ENCODE data around the gene CATSPERD.
A peak's percentile ranks its signal among the peaks of the same experiment; 100 is the strongest.

CATSPERD gene

GRCh38 chr19:5678071-5678718, 42.2 kb upstream of the CATSPERD start:
- H3K27me3 ChIP-seq (ENCODE audit: insufficient read depth, low read length), result no peaks in the 10 kb centered on the region
- H3K9me3 ChIP-seq (ENCODE audit: insufficient read depth, low read depth, low read length), result no peaks in the 10 kb centered on the region
- H3K4me1 ChIP-seq (ENCODE audit: insufficient read depth, low read length), result no peaks in the 10 kb centered on the region; the same call in 1 of the 2 replicates
- no peak overlapping the region for H3K9ac ChIP-seq (ENCODE audit: low read depth, low read length)
- H3K4me3 ChIP-seq (ENCODE audit: low read length), result no peak overlapping the region
- 94% methylated on average over 21 of the region's 22 CpGs for WGBS
- H3K36me3 ChIP-seq (ENCODE audit: insufficient read depth, low read length), result no peaks in the 10 kb centered on the region
- no peak overlapping the region for H3K27ac ChIP-seq (ENCODE audit: low read depth, low read length)

- Histone ChIP-seq H3K9me3 (ENCODE audit: insufficient read depth, low read depth, low read length) (no peaks in the 10 kb centered on the region), H3K9ac (ENCODE audit: low read depth, low read length) (peak overlapping the region; percentile 68), H3K27me3 (ENCODE audit: insufficient read depth, low read length) (no peaks in the 10 kb centered on the region), H3K4me3 (ENCODE audit: low read length) (peak overlapping the region; percentile 77), H3K36me3 (ENCODE audit: insufficient read depth, low read length) (no peaks in the 10 kb centered on the region), H3K4me1 (ENCODE audit: insufficient read depth, low read length) (no peaks in the 10 kb centered on the region; the same call in 1 of the 2 replicates), H3K27ac (ENCODE audit: low read depth, low read length) (no peak overlapping the region)
- WGBS, result 53% methylated on average over 26 of the region's 26 CpGs
Observed at GRCh38 chr19:5679289-5680083, 41.0 kb upstream of the CATSPERD start.

GRCh38 chr19:5680084-5680436, 40.4 kb upstream of the CATSPERD start:
- Histone ChIP-seq H3K4me3 (ENCODE audit: low read length) (peak overlapping the region; percentile 77), H3K4me1 (ENCODE audit: insufficient read depth, low read length) (no peaks in the 10 kb centered on the region), H3K27ac (ENCODE audit: low read depth, low read length) (peak overlapping the region; percentile 52), H3K36me3 (ENCODE audit: insufficient read depth, low read length) (no peaks in the 10 kb centered on the region), H3K9me3 (ENCODE audit: insufficient read depth, low read depth, low read length) (no peaks in the 10 kb centered on the region), H3K9ac (ENCODE audit: low read depth, low read length) (peak overlapping the region; percentile 68), H3K27me3 (ENCODE audit: insufficient read depth, low read length) (no peaks in the 10 kb centered on the region)
- 3% methylated on average over 23 of the region's 23 CpGs for WGBS

- WGBS, result 2% methylated on average over 94 of the region's 94 CpGs
- no peaks in the 10 kb centered on the region for H3K27me3 ChIP-seq (ENCODE audit: insufficient read depth, low read length)
- peak within 1 kb of the TSS; percentile 77 for H3K4me3 ChIP-seq (ENCODE audit: low read length)
- H3K27ac ChIP-seq (ENCODE audit: low read depth, low read length), result peak within 1 kb of the TSS; percentile 71
- H3K4me1 ChIP-seq (ENCODE audit: insufficient read depth, low read length), result no peaks in the 10 kb centered on the region
- no peaks in the 10 kb centered on the region for H3K36me3 ChIP-seq (ENCODE audit: insufficient read depth, low read length)
- peak within 1 kb of the TSS; percentile 68 for H3K9ac ChIP-seq (ENCODE audit: low read depth, low read length)
- no peaks in the 10 kb centered on the region for H3K9me3 ChIP-seq (ENCODE audit: insufficient read depth, low read depth, low read length)
Observed at GRCh38 chr19:5680437-5681368, 39.7 kb upstream of the CATSPERD start, which contains the start of the genes HSD11B1L and MICOS13. HSD11B1L (plus strand) TSS chr19:5681027; CDS start chr19:5684833, 3,806 bp downstream. MICOS13 (minus strand) TSS chr19:5680516; CDS start chr19:5680486, 30 bp downstream.

- no peaks in the 10 kb centered on the region for H3K4me1 ChIP-seq (ENCODE audit: insufficient read depth, low read length)
- 74% methylated on average over 17 of the region's 17 CpGs for WGBS
- no peaks in the 10 kb centered on the region for H3K9me3 ChIP-seq (ENCODE audit: insufficient read depth, low read depth, low read length)
- H3K4me3 ChIP-seq (ENCODE audit: low read length), result peak overlapping the region; percentile 77
- no peak overlapping the region for H3K27ac ChIP-seq (ENCODE audit: low read depth, low read length)
- no peaks in the 10 kb centered on the region for H3K27me3 ChIP-seq (ENCODE audit: insufficient read depth, low read length)
- H3K36me3 ChIP-seq (ENCODE audit: insufficient read depth, low read length), result no peaks in the 10 kb centered on the region
- H3K9ac ChIP-seq (ENCODE audit: low read depth, low read length), result peak overlapping the region; percentile 52
Observed at GRCh38 chr19:5681391-5682106, 38.9 kb upstream of the CATSPERD start.

- Histone ChIP-seq H3K9ac (ENCODE audit: low read depth, low read length) (no peak overlapping the region), H3K4me1 (ENCODE audit: insufficient read depth, low read length) (no peaks in the 10 kb centered on the region), H3K36me3 (ENCODE audit: insufficient read depth, low read length) (no peaks in the 10 kb centered on the region), H3K27ac (ENCODE audit: low read depth, low read length) (no peak overlapping the region), H3K27me3 (ENCODE audit: insufficient read depth, low read length) (no peaks in the 10 kb centered on the region), H3K9me3 (ENCODE audit: insufficient read depth, low read depth, low read length) (no peaks in the 10 kb centered on the region), H3K4me3 (ENCODE audit: low read length) (0 out of 2 replicates have a peak overlapping the region, but pooled peaks have one; percentile 77)
- WGBS, result 89% methylated on average over 3 of the region's 3 CpGs
Observed at GRCh38 chr19:5682107-5682482, 38.3 kb upstream of the CATSPERD start.

GRCh38 chr19:5683177-5683886, 37.1 kb upstream of the CATSPERD start:
- no peak overlapping the region for H3K4me3 ChIP-seq (ENCODE audit: low read length)
- no peak overlapping the region for H3K27ac ChIP-seq (ENCODE audit: low read depth, low read length)
- no peak overlapping the region for H3K9ac ChIP-seq (ENCODE audit: low read depth, low read length)
- 93% methylated on average over 10 of the region's 10 CpGs for whole genome bisulfite sequencing
- no peaks in the 10 kb centered on the region for H3K4me1 ChIP-seq (ENCODE audit: insufficient read depth, low read length)
- no peaks in the 10 kb centered on the region for H3K9me3 ChIP-seq (ENCODE audit: insufficient read depth, low read depth, low read length)
- no peaks in the 10 kb centered on the region for H3K27me3 ChIP-seq (ENCODE audit: insufficient read depth, low read length)
- no peaks in the 10 kb centered on the region for H3K36me3 ChIP-seq (ENCODE audit: insufficient read depth, low read length)

GRCh38 chr19:5684694-5685430, 35.6 kb upstream of the CATSPERD start:
- WGBS, result 90% methylated on average over 21 of the region's 22 CpGs
- Histone ChIP-seq H3K27me3 (ENCODE audit: insufficient read depth, low read length) (no peaks in the 10 kb centered on the region), H3K36me3 (ENCODE audit: insufficient read depth, low read length) (no peaks in the 10 kb centered on the region), H3K4me1 (ENCODE audit: insufficient read depth, low read length) (no peaks in the 10 kb centered on the region), H3K9me3 (ENCODE audit: insufficient read depth, low read depth, low read length) (no peaks in the 10 kb centered on the region), H3K27ac (ENCODE audit: low read depth, low read length) (no peak overlapping the region), H3K4me3 (ENCODE audit: low read length) (no peak overlapping the region), H3K9ac (ENCODE audit: low read depth, low read length) (no peak overlapping the region)

- Histone ChIP-seq H3K9ac (ENCODE audit: low read depth, low read length) (no peak overlapping the region), H3K4me1 (ENCODE audit: insufficient read depth, low read length) (no peaks in the 10 kb centered on the region), H3K27me3 (ENCODE audit: insufficient read depth, low read length) (no peaks in the 10 kb centered on the region), H3K4me3 (ENCODE audit: low read length) (peak overlapping the region; percentile 75), H3K36me3 (ENCODE audit: insufficient read depth, low read length) (0 out of 2 replicates have a peak, but pooled peaks cover 3% of the 10 kb centered on the region), H3K27ac (ENCODE audit: low read depth, low read length) (no peak overlapping the region), H3K9me3 (ENCODE audit: insufficient read depth, low read depth, low read length) (no peaks in the 10 kb centered on the region)
- WGBS, result 40% methylated on average over 16 of the region's 16 CpGs
Observed at GRCh38 chr19:5686326-5686646, 34.2 kb upstream of the CATSPERD start.

All from HUES64 (cell line).